HG03520 (cell line): ENCODE measurements around the gene LPO.

Experiments
- ATAC-seq: cut with Tn5 transposase; IDR thresholded peaks from one replicate; pipeline ENCODE4 v1.9.1; 2021; ENCODE audit warnings: mild to moderate bottlenecking, moderate library complexity; ENCODE audit not compliant: unreplicated experiment

LPO gene

DNA sequence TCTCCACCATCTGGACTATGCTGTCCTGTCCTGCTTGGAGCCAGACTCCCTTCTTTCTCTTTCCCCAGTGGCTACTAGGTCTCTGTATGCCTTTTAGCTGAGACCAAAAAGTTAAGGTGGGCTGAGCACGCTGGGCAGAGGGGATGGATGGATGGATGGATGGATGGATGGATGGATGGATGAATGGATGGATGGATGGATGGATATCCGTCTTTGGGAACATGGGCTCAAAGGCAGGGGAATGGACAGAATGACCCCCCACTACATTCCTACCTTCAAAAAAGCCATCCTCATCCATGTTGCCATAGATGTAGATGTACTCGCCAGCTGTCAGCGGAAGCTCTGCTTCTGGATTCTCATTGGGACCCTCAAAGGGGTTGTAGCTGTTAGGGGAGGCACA lies 77.4 kb downstream of the LPO start:
- ATAC-seq, result no peak

DNA sequence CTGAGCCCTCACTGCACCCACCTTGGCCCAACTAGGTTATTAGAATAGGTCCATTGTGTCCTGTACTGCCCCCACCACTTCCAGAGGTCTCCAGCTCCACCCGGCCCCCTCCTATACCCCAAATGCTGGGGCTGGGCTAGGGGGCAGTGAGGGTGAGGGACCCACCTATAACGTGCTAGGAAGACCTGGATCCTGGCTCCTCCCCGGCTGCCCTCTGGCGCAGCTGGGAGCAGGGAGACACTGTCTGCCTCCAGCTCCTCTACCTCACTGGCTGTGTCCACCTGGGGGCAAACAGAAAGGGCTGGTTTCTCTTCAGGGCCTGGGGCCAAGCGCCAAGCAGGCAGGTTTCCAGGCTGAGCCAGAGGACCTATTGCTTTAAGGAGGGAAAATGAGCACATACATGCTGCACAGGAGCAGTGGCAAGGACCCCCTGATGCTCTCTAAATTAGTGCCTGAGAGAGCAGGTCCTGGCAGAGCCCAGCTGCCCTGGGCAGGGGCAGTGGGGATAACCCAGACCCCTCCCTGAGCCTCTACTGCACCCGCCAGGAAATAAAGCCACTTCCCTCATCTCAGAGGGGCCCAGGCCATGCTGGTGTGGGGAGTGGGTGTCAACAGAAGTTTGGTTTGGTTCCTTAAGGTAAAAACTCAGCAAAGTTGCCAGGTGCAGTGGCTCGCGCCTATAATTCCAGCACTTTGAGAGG lies 78.0 kb downstream of the LPO start:
- no peak for ATAC-seq

DNA sequence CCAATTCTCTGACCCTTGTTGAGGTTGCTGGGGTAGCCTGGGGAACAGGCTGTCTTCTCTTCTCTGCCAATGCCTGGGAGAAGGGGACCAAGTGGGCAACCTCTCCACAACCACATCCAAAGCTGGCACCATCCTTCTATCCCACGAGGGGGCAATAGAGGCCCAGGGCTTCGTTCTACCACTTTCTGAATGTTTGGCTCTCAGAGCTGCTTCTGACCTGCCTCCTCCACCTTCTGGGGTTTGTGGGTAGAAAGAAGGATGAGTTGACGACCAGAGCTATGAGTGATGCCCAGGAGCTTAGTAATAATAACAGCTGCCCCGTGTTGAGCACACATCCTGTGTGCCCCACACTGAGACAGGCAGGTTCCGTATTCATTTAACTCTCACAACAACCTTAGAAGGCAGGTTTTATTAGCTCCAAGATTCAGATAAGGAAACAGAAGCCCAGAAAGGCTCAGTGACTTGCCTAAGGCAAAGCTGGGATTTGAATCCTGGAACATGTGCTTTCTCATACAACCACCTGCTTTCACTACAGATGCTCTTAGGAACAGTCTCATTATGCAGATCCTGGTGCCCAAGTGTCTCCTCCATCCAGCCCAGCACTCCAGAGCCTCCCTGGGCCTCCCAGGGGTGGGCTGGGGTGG lies 79.2 kb downstream of the LPO start:
- peak; percentile 64 for ATAC-seq

DNA sequence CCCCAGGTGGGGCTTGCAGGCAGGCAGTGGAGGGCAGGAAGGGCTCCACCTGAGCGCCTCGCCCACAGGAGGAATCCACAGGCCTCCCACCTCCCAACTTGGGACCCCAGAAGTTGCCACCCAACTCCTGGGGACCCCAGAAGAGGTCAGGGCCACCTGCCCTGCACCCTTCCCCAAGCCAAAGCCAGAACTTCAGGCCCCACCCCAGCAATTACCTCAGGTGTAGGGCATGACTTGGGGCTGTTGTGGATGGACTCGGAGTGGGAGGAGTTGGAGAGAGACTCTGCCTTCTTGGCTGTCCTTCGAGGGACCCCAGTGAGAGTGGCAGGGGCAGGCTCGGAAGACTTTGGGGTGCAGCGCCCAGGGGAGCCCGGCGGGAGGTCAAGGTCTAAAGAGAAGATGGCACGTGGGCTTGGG lies 79.7 kb downstream of the LPO start:
- ATAC-seq, result no peak
